ENCODE data around the gene B3GNT7.
"Not testable (repeated sequence)": the region's sequence is repeated elsewhere in the genome, so short reads cannot be mapped to it uniquely, and the experiment has no call there.

Gene B3GNT7

GRCh38 chr2:231404183-231404578 is 8.7 kb downstream of the B3GNT7 start:
- DNase-seq, result not testable (repeated sequence)

GRCh38 chr2:231405601-231406367 is 10.3 kb downstream of the B3GNT7 start:
- DNase-seq, result not testable (repeated sequence)

- not testable (repeated sequence) for DNase-seq
Observed at GRCh38 chr2:231407686-231408085, 12.2 kb downstream of the B3GNT7 start.

GRCh38 chr2:231408304-231408703 is 12.8 kb downstream of the B3GNT7 start:
- DNase-seq, result not testable (repeated sequence)

GRCh38 chr2:231409776-231410175 is 14.3 kb downstream of the B3GNT7 start:
- DNase-seq, result no peak

- DNase-seq, result no peak
Observed at GRCh38 chr2:231410293-231411004, 14.9 kb downstream of the B3GNT7 start.

GRCh38 chr2:231411237-231411636 is 15.7 kb downstream of the B3GNT7 start:
- no peak for DNase-seq

- DNase-seq, result peak; percentile 68
Observed at GRCh38 chr2:231411831-231412617, 16.5 kb downstream of the B3GNT7 start.

- DNase-seq, result no peak
Observed at GRCh38 chr2:231412618-231412963, 17.1 kb downstream of the B3GNT7 start.

- no peak for DNase-seq
Observed at GRCh38 chr2:231413456-231413855, 17.9 kb downstream of the B3GNT7 start.

- no peak for DNase-seq
Observed at GRCh38 chr2:231413921-231414476, 18.5 kb downstream of the B3GNT7 start.

GRCh38 chr2:231415029-231415428 is 19.5 kb downstream of the B3GNT7 start:
- DNase-seq, result no peak

GRCh38 chr2:231418820-231419640 is 23.5 kb downstream of the B3GNT7 start:
- DNase-seq, result no peak

- DNase-seq, result no peak
Observed at GRCh38 chr2:231421051-231421580, 25.6 kb downstream of the B3GNT7 start.

GRCh38 chr2:231422056-231422455 is 26.5 kb downstream of the B3GNT7 start:
- no peak for DNase-seq

GRCh38 chr2:231423176-231423575 is 27.7 kb downstream of the B3GNT7 start:
- no peak for DNase-seq

- DNase-seq, result no peak
Observed at GRCh38 chr2:231425291-231425810, 29.8 kb downstream of the B3GNT7 start.

- no peak for DNase-seq
Observed at GRCh38 chr2:231425811-231426703, 30.5 kb downstream of the B3GNT7 start.

GRCh38 chr2:231427116-231427515 is 31.6 kb downstream of the B3GNT7 start:
- DNase-seq, result no peak

- no peak for DNase-seq
Observed at GRCh38 chr2:231429152-231429551, 33.6 kb downstream of the B3GNT7 start.

- DNase-seq, result no peak
Observed at GRCh38 chr2:231429901-231430300, 34.4 kb downstream of the B3GNT7 start.
